Suppressor macrophage (primary cell): ENCODE data around the gene RAB12.
"Not testable (repeated sequence)": the region's sequence is repeated elsewhere in the genome, so short reads cannot be mapped to it uniquely, and the experiment has no call there.

Experiments used
- DNase-seq, 4 experiments: peaks; one replicate each; pipeline ENCODE4 v3.0.0-alpha.2; 2020 to 2022
- total RNA-seq, 17 experiments: gene quantifications; one replicate each; lab custom pipeline; 2026; ENCODE audit warnings: mixed read lengths in 6 of 17, inconsistent platforms in 3 of 17; lab: John Stamatoyannopoulos, UW

Gene RAB12, protein sequence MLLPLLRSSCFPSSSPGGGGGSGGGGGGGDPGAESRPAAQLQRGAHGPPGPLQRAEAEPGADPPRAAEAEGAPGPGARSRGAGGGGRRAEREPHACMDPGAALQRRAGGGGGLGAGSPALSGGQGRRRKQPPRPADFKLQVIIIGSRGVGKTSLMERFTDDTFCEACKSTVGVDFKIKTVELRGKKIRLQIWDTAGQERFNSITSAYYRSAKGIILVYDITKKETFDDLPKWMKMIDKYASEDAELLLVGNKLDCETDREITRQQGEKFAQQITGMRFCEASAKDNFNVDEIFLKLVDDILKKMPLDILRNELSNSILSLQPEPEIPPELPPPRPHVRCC
- total RNA-seq = 36.1 to 233 (median 69.0) reads per million in 17 experiments

- DNase-seq = peak; percentile 92 to 97 (median 94)
Observed at GRCh38 chr18:8608795-8609658, at the start of gene RAB12. Gene RAB12 (plus strand): TSS chr18:8609437. CDS start chr18:8609440, 3 bp downstream.

GRCh38 chr18:8559612-8560186, 49.5 kb upstream of the RAB12 start:
- DNase-seq = no peak

DNA sequence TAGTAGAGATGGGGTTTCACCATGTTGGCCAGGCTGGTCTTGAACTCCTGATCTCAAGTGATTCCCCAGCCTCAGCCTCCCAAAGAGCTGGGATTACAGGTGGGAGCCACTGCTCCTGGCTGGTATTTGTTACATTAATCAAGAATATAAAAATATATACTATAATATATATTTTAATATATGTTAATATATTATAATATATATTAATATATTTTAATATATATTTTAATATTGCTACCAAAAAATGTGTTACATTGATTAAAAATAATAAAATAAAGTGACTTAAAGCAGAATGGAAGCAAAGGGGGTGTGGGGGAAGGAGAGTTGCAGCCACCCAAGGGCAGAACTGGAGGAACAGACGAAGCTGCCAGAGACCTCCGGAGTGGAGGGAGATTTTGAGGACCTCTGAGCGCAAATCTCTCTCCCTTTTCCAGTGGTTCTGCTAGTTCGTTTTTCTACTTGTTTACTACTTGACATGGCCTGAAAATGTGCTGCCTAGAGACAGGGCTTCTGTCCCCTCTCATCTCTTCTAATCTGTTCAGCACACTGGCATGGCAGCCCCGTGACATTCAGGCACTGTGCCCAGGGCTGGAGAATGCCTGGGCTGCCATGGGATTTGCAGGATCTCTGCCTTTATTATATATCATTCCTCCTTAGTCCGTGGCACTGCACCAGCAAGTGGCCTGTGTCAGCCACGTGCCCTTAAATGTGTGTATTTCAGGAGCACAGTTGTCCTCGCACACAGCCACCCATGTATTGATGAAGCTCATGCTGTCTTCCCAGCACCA, 47.9 kb upstream of the RAB12 start:
- no peak for DNase-seq

DNA sequence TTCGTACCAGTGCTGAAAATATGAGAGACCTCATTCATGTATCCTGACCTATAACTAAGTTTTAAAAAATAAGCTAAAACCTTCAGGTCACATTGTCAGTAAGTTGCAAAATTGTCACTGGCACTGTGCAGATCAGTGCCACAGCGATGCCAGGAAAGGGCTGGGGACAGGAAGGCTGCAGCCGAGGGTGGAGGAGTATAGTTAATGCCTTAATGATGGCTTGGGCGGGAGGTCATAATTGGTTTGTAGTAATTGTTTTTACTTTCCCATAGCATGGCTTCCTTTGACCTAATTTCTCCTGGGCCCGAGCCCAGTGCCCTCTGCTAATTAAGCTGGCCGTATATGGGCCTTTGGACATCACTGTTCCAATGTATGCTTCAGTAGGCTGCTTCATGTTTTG, 47.2 kb upstream of the RAB12 start:
- no peak for DNase-seq

DNA sequence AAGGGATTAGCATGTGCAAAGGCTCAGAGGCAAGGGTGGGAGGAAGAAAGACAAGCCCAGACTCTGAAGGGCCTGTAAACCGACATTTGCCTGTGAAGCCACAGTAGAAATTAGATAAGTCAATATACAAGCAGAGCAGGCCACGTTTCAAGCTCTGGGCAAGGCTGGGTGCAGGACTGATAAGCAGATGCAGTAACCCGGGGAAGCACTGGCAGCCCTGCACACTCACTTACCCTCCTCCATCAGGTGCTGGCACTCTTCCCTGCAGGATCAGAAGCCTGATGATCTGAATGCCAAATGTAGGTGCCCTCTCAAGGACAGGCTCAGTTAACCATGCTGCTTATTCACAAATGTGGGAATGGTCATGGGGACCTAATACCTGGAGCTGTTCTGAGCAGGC, 46.3 kb upstream of the RAB12 start:
- no peak for DNase-seq

GRCh38 chr18:8571399-8571798, 37.8 kb upstream of the RAB12 start:
- DNase-seq = no peak

- DNase-seq = not testable (repeated sequence)
Observed at GRCh38 chr18:8573766-8574165, 35.5 kb upstream of the RAB12 start.

DNA sequence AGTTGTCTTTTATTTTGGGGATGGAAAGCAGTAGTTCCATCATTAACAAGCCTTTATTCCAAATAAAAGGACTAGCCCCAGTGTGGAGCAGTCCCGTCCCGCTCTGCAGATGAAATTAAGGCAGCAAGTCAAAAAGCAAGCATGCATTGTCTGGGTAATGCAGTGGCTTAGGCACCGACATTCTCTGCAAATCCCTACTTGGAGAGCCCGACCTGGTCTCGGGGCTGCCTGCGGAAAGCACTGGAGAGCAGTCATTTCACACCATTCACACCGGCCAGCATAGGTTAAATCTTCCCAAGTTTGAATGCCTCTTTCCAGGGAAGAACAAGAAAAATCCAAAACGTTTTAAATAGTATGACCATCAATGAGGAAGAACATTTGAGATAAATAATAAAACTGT, 24.4 kb upstream of the RAB12 start:
- no peak for DNase-seq

DNA sequence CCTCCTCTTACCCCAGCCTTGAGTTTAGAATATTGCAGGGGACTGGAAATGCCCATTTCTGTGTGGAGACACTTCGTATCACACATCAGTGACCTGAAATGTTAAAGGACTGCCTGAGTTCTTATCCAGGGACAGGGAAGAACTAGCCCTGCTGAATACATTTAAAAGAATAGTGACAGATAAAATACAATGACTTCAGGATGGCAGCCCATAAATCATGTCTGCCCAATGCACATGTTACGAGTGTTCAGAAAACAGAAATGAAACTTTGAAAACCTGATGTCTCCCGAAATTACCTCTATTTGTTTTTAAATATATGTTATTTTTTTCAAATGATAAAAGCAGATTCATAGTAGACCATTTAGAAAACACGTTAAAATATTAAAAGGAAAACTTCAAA, 22.3 kb upstream of the RAB12 start:
- no peak for DNase-seq

DNA sequence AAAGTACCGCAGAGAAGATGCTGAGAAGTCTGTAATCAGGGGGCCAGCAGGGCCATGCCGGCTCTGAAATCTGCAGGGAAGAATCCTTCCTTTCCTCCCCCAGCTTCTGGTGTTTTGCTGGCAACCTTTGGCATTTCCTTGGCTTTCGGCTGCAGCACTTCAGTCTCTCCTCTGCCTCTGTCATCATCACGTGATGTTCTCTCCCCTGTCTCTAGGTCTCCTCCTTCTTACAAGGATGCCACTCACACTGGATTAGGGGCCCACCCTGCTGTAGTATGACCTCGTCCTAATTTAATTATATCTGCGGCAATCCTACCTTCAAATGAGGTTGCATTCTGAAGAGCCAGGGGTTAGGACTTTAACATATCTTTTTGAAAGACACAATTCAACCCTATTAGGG, 13.8 kb upstream of the RAB12 start:
- DNase-seq = no peak

GRCh38 chr18:8601277-8602032, 7.8 kb upstream of the RAB12 start:
- DNase-seq = peak; percentile 69 to 88 (median 78)

DNA sequence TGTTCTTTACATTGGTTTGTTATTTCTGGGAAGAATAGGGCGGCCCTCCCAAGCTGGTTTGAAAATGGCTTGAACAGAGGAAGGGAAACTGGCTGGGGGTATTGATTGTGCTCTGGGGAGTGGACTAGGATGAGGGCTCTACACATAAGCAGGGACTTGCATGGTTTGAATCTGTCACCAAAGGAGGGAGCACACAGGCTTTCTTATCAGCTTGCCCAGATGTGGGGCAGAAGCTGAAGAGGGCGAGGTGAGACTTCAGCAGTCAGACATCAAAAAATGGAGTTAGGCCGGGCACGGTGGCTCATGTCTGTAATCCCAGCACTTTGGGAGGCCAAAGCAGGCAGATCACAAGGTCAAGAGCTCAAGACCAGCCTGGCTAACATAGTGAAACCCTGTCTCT, 7.2 kb upstream of the RAB12 start:
- no peak for DNase-seq

GRCh38 chr18:8602557-8602956, 6.7 kb upstream of the RAB12 start:
- no peak for DNase-seq

GRCh38 chr18:8603663-8604520, 5.3 kb upstream of the RAB12 start:
- peak; percentile 22 to 57 (median 47) for DNase-seq

GRCh38 chr18:8605974-8606373, 3.3 kb upstream of the RAB12 start:
- no peak for DNase-seq

- no peak for DNase-seq
Observed at GRCh38 chr18:8607776-8608742, 1.2 kb upstream of the RAB12 start.

DNA sequence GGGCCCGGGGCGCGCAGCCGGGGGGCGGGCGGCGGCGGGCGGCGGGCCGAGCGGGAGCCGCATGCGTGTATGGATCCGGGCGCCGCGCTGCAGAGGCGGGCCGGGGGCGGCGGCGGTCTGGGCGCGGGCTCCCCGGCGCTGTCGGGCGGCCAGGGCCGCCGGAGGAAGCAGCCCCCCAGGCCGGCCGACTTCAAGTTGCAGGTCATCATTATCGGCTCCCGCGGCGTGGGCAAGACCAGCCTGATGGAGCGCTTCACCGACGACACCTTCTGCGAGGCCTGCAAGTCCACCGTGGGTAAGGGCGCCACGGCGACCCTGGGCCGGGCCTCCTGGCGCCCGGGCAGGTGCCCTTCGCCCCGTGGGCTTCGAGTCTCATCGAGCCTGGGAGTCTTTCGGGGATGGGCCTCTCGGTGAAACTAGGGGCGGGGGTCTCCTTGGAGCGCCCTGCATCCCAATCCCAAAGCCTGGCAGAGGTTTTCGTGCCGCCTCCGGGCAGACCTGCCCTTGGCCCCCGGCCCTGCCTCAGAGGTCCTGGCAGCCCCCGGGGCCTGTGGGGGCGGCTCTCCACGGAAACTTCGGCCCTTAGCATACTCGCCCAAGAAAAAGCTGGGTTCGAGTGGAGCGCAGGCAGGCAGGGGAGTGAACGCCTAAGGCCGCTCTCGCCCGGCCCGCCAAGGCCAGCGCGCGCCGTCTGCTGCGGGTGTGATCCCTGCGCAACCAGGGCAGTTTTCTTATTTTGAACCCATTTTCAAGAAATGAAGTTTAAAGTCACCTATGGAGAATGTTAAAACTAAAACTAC, 622 bp downstream of the RAB12 start:
- peak; percentile 16 to 55 (median 31) for DNase-seq

GRCh38 chr18:8610459-8610851, 1.2 kb downstream of the RAB12 start:
- peak; percentile 30 to 56 (median 48) for DNase-seq
